ENCODE measurements around the gene KLF6. TPM values are rescaled to one million over a fixed set of nuclear protein-coding genes. Genes with fewer than 3 reads are reported as not detected.

Gene KLF6
- 63.9 and 81.1 TPM in 2 replicates for total RNA-seq

GRCh38 chr10:3784510-3785250 lies at the start of gene KLF6:
Gene KLF6, minus strand, starts transcription at chr10:3785209. Its CDS starts 195 bp downstream, at chr10:3785014.

All from smooth muscle cell of the pulmonary artery (primary cell).